HK-2 (cell line): Measurements from ENCODE around the gene FUT1.

Source experiments
- DNase-seq: peaks from one replicate; pipeline ENCODE4 v3.0.0-alpha.2; 2018; ENCODE audit not compliant: unreplicated experiment

FUT1 gene

GRCh38 chr19:48741129-48741999, 11.1 kb downstream of the FUT1 start:
- no peak for DNase-seq

GRCh38 chr19:48740164-48740972, 12.1 kb downstream of the FUT1 start, which contains the start of gene RASIP1:
RASIP1 (minus strand) TSS chr19:48740610; CDS start chr19:48740282, 328 bp downstream.
- no peak for DNase-seq

- no peak for DNase-seq
Observed at GRCh38 chr19:48739404-48740163, 12.9 kb downstream of the FUT1 start.

GRCh38 chr19:48738557-48739403, 13.7 kb downstream of the FUT1 start:
- DNase-seq, result peak; percentile 96

GRCh38 chr19:48737360-48737998, 15.0 kb downstream of the FUT1 start:
- no peak for DNase-seq

- DNase-seq, result no peak
Observed at GRCh38 chr19:48735031-48735615, 17.3 kb downstream of the FUT1 start.

GRCh38 chr19:48734625-48735024, 17.8 kb downstream of the FUT1 start:
- no peak for DNase-seq

GRCh38 chr19:48731452-48731851, 21.0 kb downstream of the FUT1 start:
- DNase-seq, result no peak

- no peak for DNase-seq
Observed at GRCh38 chr19:48728911-48729664, 23.4 kb downstream of the FUT1 start.

- no peak for DNase-seq
Observed at GRCh38 chr19:48726556-48726955, 25.9 kb downstream of the FUT1 start.

GRCh38 chr19:48724796-48725753, 27.4 kb downstream of the FUT1 start:
- peak; percentile 60 for DNase-seq

GRCh38 chr19:48722196-48722708, 30.2 kb downstream of the FUT1 start:
- DNase-seq, result no peak

- peak; percentile 98 for DNase-seq
Observed at GRCh38 chr19:48720613-48721296, 31.7 kb downstream of the FUT1 start.

- no peak for DNase-seq
Observed at GRCh38 chr19:48720251-48720612, 32.2 kb downstream of the FUT1 start.

- DNase-seq, result no peak
Observed at GRCh38 chr19:48719263-48720171, 32.9 kb downstream of the FUT1 start, which contains the start of gene MAMSTR. MAMSTR (minus strand) TSS chr19:48719725; CDS start chr19:48719031, 694 bp downstream.

- DNase-seq, result no peak
Observed at GRCh38 chr19:48718711-48719231, 33.7 kb downstream of the FUT1 start.
